Mucosa of descending colon (tissue), 3 donors: ENCODE results near the gene ALOX15B. TPM values are rescaled to one million over a fixed set of nuclear protein-coding genes. Genes with fewer than 3 reads are reported as not detected.
A peak's percentile ranks its signal among the peaks of the same experiment; 100 is the strongest.
"Not testable (repeated sequence)": the region's sequence is repeated elsewhere in the genome, so short reads cannot be mapped to it uniquely, and the experiment has no call there.

Source experiments
- ATAC-seq: fragments of 200-7000 bp; cut with Tn5 transposase; one replicate; pipeline ENCODE4 v1.9.1; 2020; ENCODE audit warnings: mild to moderate bottlenecking, moderate library complexity
- DNase-seq, 3 donors: peaks; one replicate each; pipeline ENCODE4 v3.0.0-alpha.2; 2020
- H3K36me3 ChIP-seq: fragments of 200-600 bp; one replicate; pipeline ENCODE4 v1.8.0; 2021; ENCODE audit warnings: low read depth, mild to moderate bottlenecking
- H3K4me1 ChIP-seq: fragments of 200-600 bp; one replicate; pipeline ENCODE4 v1.8.0; 2021; ENCODE audit warnings: low read depth, mild to moderate bottlenecking
- H3K4me3 ChIP-seq: fragments of 200-600 bp; one replicate; pipeline ENCODE4 v1.8.0; 2021; ENCODE audit warnings: mild to moderate bottlenecking
- H3K9me3 ChIP-seq: fragments of 200-600 bp; one replicate; pipeline ENCODE4 v1.8.0; 2021; ENCODE audit warnings: mild to moderate bottlenecking
- intact Hi-C, 2 donors: fragments of 100-400 bp; cut with DNase I in 1 of 2; cut with micrococcal nuclease in 1 of 2; formaldehyde crosslinking; loops; one replicate each; pipeline versions ENCODE4 v1.11.0 to v1.11.1; 2022; cut with DNase I, micrococcal nuclease
- total RNA-seq, 3 donors: library from RNA; stranded (reverse); fragmentation: NEBNext Ultra II Directional in 2 of 3; extraction: Animal tissue kit (Norgen Biotek cat#: 25700) in 2 of 3; gene quantifications; one replicate each; pipeline versions ENCODE4 v1.2.1 to v1.2.4, GENCODE V29; 2021 to 2023
- TF ChIP-seq, protein P1 (sequence below): fragments of 200-600 bp; IDR thresholded peaks from one replicate; pipeline ENCODE4 v1.8.0; 2022; ENCODE audit warnings: antibody characterized with exemption, mild to moderate bottlenecking
- donor health status: DM: no; HTN: no; CAD: no; lungs with moderate emphysema.
- donor health status: DM: no; HTN: no; CAD: no.
- donor health status: DM: no; HTN: yes; CAD: no.

Gene ALOX15B
- total RNA-seq, 3 donors from 2014 or later: 0.66 to 1.3 (median 1.1) TPM

DNA sequence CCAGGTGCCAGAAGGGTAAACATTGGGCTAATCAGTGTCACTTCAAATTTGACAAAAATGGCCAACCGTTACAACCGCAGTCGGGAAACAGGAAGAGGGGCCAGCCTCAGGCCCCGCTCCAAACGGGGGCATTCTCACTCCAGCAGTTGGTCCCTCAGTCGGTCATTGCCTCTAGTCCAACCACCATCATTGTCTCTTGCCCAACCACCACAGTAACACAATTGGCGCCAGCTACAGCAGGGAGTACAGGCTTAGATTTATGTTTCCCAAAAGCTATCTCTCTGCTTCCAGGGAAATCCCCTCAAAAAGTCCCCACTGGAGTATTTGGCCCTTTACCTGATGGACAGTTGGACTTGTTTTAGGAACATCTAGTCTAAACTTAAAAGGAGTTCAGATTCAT, 20.3 kb downstream of the ALOX15B start:
- peaks cover 11% of the 10 kb centered on the region for H3K4me1 ChIP-seq
- TF ChIP-seq, protein P1, sequence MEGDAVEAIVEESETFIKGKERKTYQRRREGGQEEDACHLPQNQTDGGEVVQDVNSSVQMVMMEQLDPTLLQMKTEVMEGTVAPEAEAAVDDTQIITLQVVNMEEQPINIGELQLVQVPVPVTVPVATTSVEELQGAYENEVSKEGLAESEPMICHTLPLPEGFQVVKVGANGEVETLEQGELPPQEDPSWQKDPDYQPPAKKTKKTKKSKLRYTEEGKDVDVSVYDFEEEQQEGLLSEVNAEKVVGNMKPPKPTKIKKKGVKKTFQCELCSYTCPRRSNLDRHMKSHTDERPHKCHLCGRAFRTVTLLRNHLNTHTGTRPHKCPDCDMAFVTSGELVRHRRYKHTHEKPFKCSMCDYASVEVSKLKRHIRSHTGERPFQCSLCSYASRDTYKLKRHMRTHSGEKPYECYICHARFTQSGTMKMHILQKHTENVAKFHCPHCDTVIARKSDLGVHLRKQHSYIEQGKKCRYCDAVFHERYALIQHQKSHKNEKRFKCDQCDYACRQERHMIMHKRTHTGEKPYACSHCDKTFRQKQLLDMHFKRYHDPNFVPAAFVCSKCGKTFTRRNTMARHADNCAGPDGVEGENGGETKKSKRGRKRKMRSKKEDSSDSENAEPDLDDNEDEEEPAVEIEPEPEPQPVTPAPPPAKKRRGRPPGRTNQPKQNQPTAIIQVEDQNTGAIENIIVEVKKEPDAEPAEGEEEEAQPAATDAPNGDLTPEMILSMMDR: no peak
- no peaks in the 10 kb centered on the region for H3K9me3 ChIP-seq
- H3K4me3 ChIP-seq: no peak overlapping the region
- intact Hi-C loops: no loop called here
- DNase-seq (no peak), ATAC-seq (no peak)
- H3K36me3 ChIP-seq: no peaks in the 10 kb centered on the region

DNA sequence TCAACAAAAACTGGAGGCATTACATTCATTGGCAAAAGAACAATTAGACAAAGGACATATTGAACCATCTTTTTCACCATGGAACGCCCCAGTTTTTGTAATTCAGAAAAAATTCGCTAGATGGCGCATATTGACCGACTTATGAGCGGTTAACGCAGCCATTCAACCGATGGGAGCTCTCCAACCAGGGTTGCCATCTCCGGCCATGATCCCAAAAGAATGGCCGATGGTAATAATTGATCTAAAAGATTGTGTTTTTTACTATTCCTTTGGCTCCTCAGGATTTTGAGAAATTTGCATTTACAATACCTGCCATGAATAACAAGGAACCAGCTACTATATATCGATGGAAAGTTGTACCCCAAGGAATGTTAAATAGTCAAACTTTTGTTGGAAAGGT, 21.4 kb downstream of the ALOX15B start:
- intact Hi-C loops: loop anchor here in 1 of 2 donors (1.0 kb wide), 1 partner anchor 33 kb away; no protein-coding TSS in a partner anchor
- Histone ChIP-seq H3K4me3 (no peak overlapping the region), H3K36me3 (no peaks in the 10 kb centered on the region), H3K4me1 (peaks cover 11% of the 10 kb centered on the region), H3K9me3 (no peaks in the 10 kb centered on the region)
- ATAC-seq (peak; percentile 64), DNase-seq (peak in 1 of 3 donors; percentile 87)
- TF ChIP-seq, protein P1: peak; percentile 35

DNA sequence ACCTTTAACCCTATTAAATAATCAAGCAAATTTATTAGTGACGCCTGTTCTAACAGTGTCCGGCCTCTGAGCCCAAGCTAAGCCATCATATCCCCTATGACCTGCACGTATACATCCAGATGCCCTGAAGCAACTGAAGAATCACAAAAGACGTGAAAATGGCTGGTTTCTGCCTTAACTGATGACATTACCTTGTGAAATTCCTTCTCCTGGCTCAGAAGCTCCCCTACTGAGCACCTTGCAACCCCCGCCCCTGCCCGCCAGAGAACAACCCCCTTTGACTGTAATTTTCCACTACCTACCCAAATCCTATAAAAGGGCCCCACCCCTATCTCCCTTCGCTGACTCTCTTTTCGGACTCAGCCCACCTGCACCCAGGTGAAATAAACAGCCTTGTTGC, 23.0 kb downstream of the ALOX15B start:
- intact Hi-C loops, H3K36me3 ChIP-seq, H3K4me3 ChIP-seq, ATAC-seq, H3K9me3 ChIP-seq: not testable (repeated sequence)
- DNase-seq: peak in 1 of 3 donors; percentile 20
- H3K4me1 ChIP-seq: peaks cover 11% of the 10 kb centered on the region

DNA sequence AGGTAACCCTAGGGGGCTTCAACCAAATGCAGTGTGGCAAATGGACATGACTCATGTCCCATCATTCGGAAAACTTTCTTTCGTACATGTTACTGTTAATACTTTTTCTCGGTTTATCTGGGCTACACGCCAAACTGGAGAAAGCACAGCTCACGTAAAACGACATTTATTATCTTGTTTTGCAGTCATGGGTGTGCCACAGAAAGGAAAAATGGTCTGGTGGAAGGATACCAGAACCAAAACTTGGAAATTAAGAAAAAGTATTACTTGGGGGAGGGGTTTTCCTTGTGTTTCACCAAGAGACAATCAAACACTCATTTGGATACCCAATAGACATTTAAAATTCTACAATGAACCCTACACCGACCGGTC, 23.6 kb downstream of the ALOX15B start:
- Histone ChIP-seq H3K36me3 (no peaks in the 10 kb centered on the region), H3K4me3 (no peak overlapping the region), H3K4me1 (peaks cover 10% of the 10 kb centered on the region), H3K9me3 (no peaks in the 10 kb centered on the region)
- intact Hi-C loops: no loop called here
- DNase-seq: peak in 1 of 3 donors; percentile 65
- peak; percentile 50 for ATAC-seq
- TF ChIP-seq, protein P1: no peak

- H3K36me3 ChIP-seq: no peaks in the 10 kb centered on the region
- intact Hi-C loops: no loop called here
- H3K4me3 ChIP-seq: no peak overlapping the region
- DNase-seq (peak in 1 of 3 donors; percentile 30), ATAC-seq (peak; percentile 63)
- peaks cover 11% of the 10 kb centered on the region for H3K4me1 ChIP-seq
- TF ChIP-seq, protein P1: no peak
- no peaks in the 10 kb centered on the region for H3K9me3 ChIP-seq
Observed at GRCh38 chr17:8062807-8063483, 24.1 kb downstream of the ALOX15B start.

GRCh38 chr17:8063761-8064534, 25.1 kb downstream of the ALOX15B start:
- H3K9me3 ChIP-seq: no peaks in the 10 kb centered on the region
- intact Hi-C loops: no loop called here
- ATAC-seq (no peak), DNase-seq (peak in 1 of 3 donors; percentile 29)
- no peak overlapping the region for H3K4me3 ChIP-seq
- H3K4me1 ChIP-seq: peaks cover 18% of the 10 kb centered on the region
- no peaks in the 10 kb centered on the region for H3K36me3 ChIP-seq
- TF ChIP-seq, protein P1: no peak
